Hippocampal formation (tissue), 2 donors: ENCODE measurements around the gene DCBLD1.

Experiments
- DNase-seq, 2 donors: peaks; one replicate each; lab custom pipeline; 2025; lab: John Stamatoyannopoulos, UW

The DCBLD1 gene

GRCh38 chr6:117531346-117531745 lies 48.9 kb downstream of the DCBLD1 start:
- DNase-seq, result no peak

DNA sequence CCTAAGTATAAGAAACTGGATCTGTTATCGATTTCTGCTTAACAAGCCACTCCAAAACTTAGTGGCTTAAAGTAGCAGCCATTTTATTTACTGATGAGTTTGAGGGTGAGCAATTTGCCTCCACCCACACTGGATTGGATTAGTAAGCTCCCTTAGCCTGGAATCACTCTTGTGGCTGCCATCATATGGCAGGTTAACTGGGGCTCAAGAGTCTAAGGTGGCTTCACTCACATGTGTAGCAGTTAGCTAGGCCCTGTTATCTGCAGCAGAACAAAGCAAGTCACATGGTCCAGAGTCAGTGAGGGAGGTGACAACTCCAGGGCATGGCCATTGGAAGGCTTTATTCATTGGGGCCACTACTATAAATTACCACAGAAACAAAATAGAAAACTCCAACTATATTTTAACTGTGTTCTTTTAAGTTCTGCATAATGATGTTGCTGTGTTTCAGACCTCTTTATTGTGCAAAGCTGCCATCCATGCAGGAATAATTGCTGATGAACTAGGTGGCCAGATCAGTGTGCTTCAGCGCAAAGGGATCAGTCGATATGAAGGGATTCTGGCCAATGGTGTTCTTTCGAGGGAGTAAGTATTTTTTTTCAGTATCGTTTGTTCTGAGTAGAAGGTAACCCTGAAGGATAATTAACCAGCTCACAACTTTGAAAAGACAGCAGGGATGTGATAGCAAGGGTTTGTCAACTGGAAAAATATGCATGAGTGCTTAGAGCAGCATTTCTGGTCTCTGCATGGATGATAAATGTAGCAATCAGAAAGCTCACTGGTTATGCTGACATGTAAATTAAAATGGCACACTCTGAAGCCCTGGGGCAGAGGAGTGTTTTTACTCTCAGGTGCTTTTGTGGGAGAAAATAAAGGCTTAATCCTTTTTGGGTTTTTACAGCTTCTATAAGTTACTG lies 49.6 kb downstream of the DCBLD1 start:
- DNase-seq, result no peak

DNA sequence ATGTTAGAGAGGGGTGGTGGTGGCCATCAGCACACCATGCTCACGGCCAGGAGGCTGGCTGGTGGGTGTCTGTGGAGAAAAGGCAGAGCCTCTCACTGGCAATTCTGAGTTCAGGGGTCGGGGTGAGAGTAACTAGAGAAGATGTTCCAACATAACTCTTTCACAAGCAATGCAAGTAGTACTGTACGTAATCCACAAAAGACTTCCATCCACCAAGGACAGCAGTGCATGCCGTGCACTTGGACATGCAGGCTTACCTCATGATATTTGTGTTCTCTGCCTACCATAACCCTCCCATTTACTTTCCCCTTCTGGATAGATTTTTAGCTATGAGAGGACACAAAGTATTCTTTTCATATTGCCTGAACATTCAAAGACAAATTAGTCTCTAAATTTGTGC lies 51.3 kb downstream of the DCBLD1 start:
- DNase-seq, result no peak

- no peak for DNase-seq
Measured at GRCh38 chr6:117534974-117535373, 52.5 kb downstream of the DCBLD1 start.

GRCh38 chr6:117536317-117536716 lies 53.8 kb downstream of the DCBLD1 start:
- DNase-seq, result no peak

GRCh38 chr6:117538615-117539014 lies 56.1 kb downstream of the DCBLD1 start:
- no peak for DNase-seq

- DNase-seq, result no peak
Measured at GRCh38 chr6:117540670-117541069, 58.2 kb downstream of the DCBLD1 start.

- no peak for DNase-seq
Measured at GRCh38 chr6:117542493-117542892, 60.0 kb downstream of the DCBLD1 start.

GRCh38 chr6:117544716-117545115 lies 62.2 kb downstream of the DCBLD1 start:
- no peak for DNase-seq

DNA sequence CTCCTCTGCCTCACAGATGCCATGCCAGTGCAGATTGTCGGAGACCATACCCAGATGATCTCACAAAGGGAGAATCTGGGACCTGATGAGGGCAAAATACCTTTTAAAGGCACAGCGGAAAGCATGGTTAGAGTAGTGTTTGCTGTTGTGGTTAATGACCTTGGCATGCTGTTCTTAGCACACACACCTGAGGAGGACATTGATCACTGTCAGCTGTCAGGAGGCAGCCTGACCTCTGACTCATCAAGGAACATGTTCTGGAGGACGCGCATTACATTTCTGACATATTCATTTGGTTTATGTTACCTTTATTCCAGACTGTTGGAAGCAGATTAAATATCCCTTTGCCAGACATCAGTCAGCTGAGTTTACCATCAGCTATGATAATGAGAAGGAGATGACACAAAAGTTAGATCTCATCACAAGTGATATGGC lies 62.7 kb downstream of the DCBLD1 start:
- DNase-seq, result no peak

- no peak for DNase-seq
Measured at GRCh38 chr6:117546674-117547073, 64.2 kb downstream of the DCBLD1 start.

- peak in 1 of 2 donors; percentile 55 for DNase-seq
Measured at GRCh38 chr6:117547688-117548621, 65.5 kb downstream of the DCBLD1 start.

GRCh38 chr6:117548797-117549301 lies 66.4 kb downstream of the DCBLD1 start:
- no peak for DNase-seq

DNA sequence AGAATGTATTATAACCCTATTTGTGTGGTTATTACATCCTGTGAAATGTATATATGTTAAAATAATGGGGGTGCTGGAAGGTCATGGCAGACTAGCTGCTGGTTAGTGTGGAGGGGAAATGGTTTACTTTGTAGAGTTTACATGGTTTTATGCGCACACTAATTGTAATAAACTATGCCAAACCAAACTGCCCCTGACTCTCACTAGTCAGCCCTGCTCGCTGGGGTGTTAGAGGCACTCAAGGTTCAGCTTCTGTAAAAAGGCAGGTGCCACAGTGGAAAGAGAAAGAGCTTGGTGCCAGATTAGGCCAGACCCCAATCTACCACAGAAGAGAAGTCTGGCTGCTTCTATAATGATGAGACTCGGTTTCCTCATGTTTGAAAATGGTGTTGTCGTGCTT lies 67.1 kb downstream of the DCBLD1 start:
- no peak for DNase-seq

GRCh38 chr6:117550078-117550600 lies 67.7 kb downstream of the DCBLD1 start:
- DNase-seq, result no peak

DNA sequence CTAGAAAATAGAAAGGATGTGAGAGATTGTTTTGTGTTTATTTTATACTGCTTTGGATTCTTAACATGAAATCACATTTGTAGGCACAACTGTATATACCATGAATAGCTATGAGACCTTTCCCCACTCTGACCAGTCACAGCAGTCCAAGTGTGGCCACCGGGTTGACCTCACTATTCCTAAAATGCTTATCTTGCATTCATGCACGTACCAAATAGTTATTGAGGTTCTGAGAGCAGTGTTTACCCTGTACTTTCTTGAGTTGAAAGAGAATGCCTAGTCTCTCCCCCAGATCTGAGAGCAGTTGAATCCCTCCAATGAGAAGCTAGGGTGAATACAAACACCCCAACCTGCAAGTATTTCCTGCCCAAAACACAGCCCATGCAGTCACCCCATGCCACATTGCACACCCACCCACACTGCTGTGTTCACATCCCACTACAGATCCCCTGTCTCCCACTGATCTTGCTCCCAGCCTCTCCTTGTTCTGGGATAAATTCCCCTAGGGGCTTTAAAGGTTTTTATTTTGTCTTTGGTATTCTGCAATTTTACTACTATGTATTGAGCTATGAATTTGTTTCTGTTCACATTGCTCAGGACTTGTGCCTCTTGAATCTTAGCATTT lies 68.3 kb downstream of the DCBLD1 start:
- no peak for DNase-seq

GRCh38 chr6:117552618-117553017 lies 70.1 kb downstream of the DCBLD1 start:
- no peak for DNase-seq

GRCh38 chr6:117553142-117553541 lies 70.7 kb downstream of the DCBLD1 start:
- DNase-seq, result no peak

- DNase-seq, result no peak
Measured at GRCh38 chr6:117555262-117555849, 72.9 kb downstream of the DCBLD1 start.

GRCh38 chr6:117555882-117556498 lies 73.5 kb downstream of the DCBLD1 start:
- peak; percentile 24 to 50 for DNase-seq

GRCh38 chr6:117557951-117558350 lies 75.5 kb downstream of the DCBLD1 start:
- no peak for DNase-seq
